T-cell (primary cell): ENCODE measurements around the gene ERP27. TPM values are rescaled to one million over a fixed set of nuclear protein-coding genes. Genes with fewer than 3 reads are reported as not detected.

Source experiments
- ATAC-seq, 4 experiments: fragments of 200-7000 bp in 3 of 4; fragments of 150-1000 bp in 1 of 4; cut with Tn5 transposase; replicated peaks in 1 of 4; 1 replicate in 3 of 4; 2 replicates in 1 of 4; pipeline ENCODE4 v1.10.0; 2021; ENCODE audit warnings: moderate library complexity in 3 of 4, mild to moderate bottlenecking in 2 of 4, moderate number of reproducible peaks in 1 of 4
- CTCF ChIA-PET, 2 donors: fragments of 300-600 bp; sonication (Branson Sonifier 250); formaldehyde crosslinking; loops; one replicate each; lab custom pipeline; 2022; ENCODE audit warnings: antibody characterized with exemption in 2 of 2; lab: Charles Lee
- POLR2A ChIA-PET, 2 donors: fragments of 300-600 bp; sonication (Branson Sonifier 250); formaldehyde crosslinking; loops; one replicate each; lab custom pipeline; 2022; ENCODE audit warnings: antibody characterized with exemption in 2 of 2; lab: Charles Lee
- DNase-seq, 35 experiments: peaks; one replicate each; pipeline versions ENCODE4 v3.0.0 to v3.0.0-alpha.2; 2013 to 2023
- H3K27ac ChIP-seq: one replicate; pipeline ENCODE4 v1.5.1; 2013; ENCODE audit warnings: low read length
- H3K27me3 ChIP-seq, 2 experiments: replicated peaks in 1 of 2; 1 replicate in 1 of 2; 2 replicates in 1 of 2; pipeline versions ENCODE4 v1.6.1 to v1.7.0; 2013; ENCODE audit warnings: low read length in 1 of 2, mixed read lengths in 1 of 2; ENCODE audit not compliant: control insufficient read depth in 2 of 2, insufficient read depth in 2 of 2; ENCODE audit errors: extremely low read depth in 1 of 2
- H3K36me3 ChIP-seq, 2 donors: 1 replicate in 1 of 2; 2 replicates in 1 of 2; pipeline versions ENCODE4 v1.6.1 to v1.7.0; 2013; ENCODE audit warnings: low read length in 1 of 2; ENCODE audit not compliant: control insufficient read depth in 2 of 2, insufficient read depth in 1 of 2; ENCODE audit errors: extremely low read depth in 1 of 2
- H3K4me1 ChIP-seq, 2 experiments: 1 replicate in 1 of 2; 2 replicates in 1 of 2; pipeline versions ENCODE4 v1.6.1 to v1.7.0; 2013; ENCODE audit warnings: low read length in 2 of 2, mixed read lengths in 1 of 2; ENCODE audit not compliant: insufficient read depth in 2 of 2, control insufficient read depth in 1 of 2; ENCODE audit errors: extremely low read depth in 1 of 2
- H3K4me3 ChIP-seq, 2 donors: 1 replicate in 1 of 2; 2 replicates in 1 of 2; pipeline versions ENCODE4 v1.5.1 to v1.7.0; 2013; ENCODE audit warnings: mild to moderate bottlenecking in 2 of 2, low read length in 1 of 2, moderate library complexity in 1 of 2; ENCODE audit not compliant: control insufficient read depth in 1 of 2; ENCODE audit errors: extremely low read depth in 1 of 2
- H3K9me3 ChIP-seq: 2 replicates; pipeline ENCODE4 v1.7.0; 2013
- H3K27ac Mint-ChIP-seq, 2 donors: one replicate each; pipeline ENCODE4 v1.8.0; 2020 to 2021; ENCODE audit warnings: mild to moderate bottlenecking in 2 of 2, mixed read lengths in 2 of 2
- H3K27me3 Mint-ChIP-seq, 2 donors: one replicate each; pipeline ENCODE4 v1.8.0; 2021 to 2022; ENCODE audit warnings: mixed read lengths in 2 of 2
- H3K36me3 Mint-ChIP-seq: one replicate; pipeline ENCODE4 v1.8.0; 2021; ENCODE audit warnings: mixed read lengths
- H3K4me1 Mint-ChIP-seq, 3 donors: one replicate each; pipeline ENCODE4 v1.8.0; 2020 to 2022; ENCODE audit warnings: mixed read lengths in 3 of 3, mild to moderate bottlenecking in 1 of 3
- H3K4me3 Mint-ChIP-seq, 3 donors: one replicate each; pipeline ENCODE4 v1.8.0; 2020 to 2022; ENCODE audit warnings: mild to moderate bottlenecking in 3 of 3, mixed read lengths in 3 of 3, moderate library complexity in 3 of 3
- H3K9me3 Mint-ChIP-seq, 3 donors: one replicate each; pipeline ENCODE4 v1.8.0; 2020 to 2022; ENCODE audit warnings: mixed read lengths in 3 of 3
- WGBS: methylation state at CpG from one replicate; pipeline ENCODE4 v1.1.5; 2013; ENCODE audit warnings: missing lambda C conversion rate; ENCODE audit not compliant: insufficient coverage; 5-methylcytosine and 5-hydroxymethylcytosine counted together
- total RNA-seq, 35 experiments: library from RNA in 6 of 35; stranded (reverse) in 6 of 35; fragments of 120-200 nt in 1 of 35; gene quantifications; one replicate each; pipeline versions ENCODE4 v1.2.1 to v1.2.4 and lab custom pipeline; 2013 to 2026

ERP27 gene
- total RNA-seq, 5 donors from 2014 or later (not counting 1 experiment from before 2014, with no cell fraction given): 11.1 to 21.8 (median 14.7) TPM

GRCh38 chr12:14868916-14869506 is 69.3 kb downstream of the ERP27 start:
- Mint-ChIP-seq H3K27ac (no peak overlapping the region), H3K36me3 (peaks cover 6% of the 10 kb centered on the region), H3K4me3 (no peak overlapping the region), H3K4me1 (no peaks in the 10 kb centered on the region), H3K27me3 (no peaks in the 10 kb centered on the region), H3K9me3 (peaks cover 0 to 5% (median 0%) of the 10 kb centered on the region in 3 donors)
- Histone ChIP-seq H3K36me3 (no peaks in the 10 kb centered on the region), H3K27ac (no peak overlapping the region), H3K4me3 (no peak overlapping the region), H3K9me3 (no peaks in the 10 kb centered on the region), H3K27me3 (peaks cover 0 to 19% of the 10 kb centered on the region in 2 experiments), H3K4me1 (no peaks in the 10 kb centered on the region)
- ATAC-seq (no peak), DNase-seq (no peak)
- ChIA-PET CTCF (interaction anchor here in 1 of 2 donors (0.7 kb wide), 1 partner anchor 21 kb away, joined by 3 read pairs; no protein-coding TSS in a partner anchor), POLR2A (no interaction called here)
- 92% methylated on average over 2 of the region's 3 CpGs for WGBS

Other genes with a start within 250 kb of the ERP27 start
- gene GUCY2C, start 241.9 kb downstream of the ERP27 start, total RNA-seq: under 1 TPM in 1 of 5 donors, not detected in 4; 0.06 TPM
- gene WBP11, start 135.1 kb downstream of the ERP27 start, total RNA-seq: 100 to 1,000 TPM in 2 of 5 donors, 10 to 100 TPM in 3; 72.6 to 122 (median 80.6) TPM
- gene C12orf60, start 134.9 kb downstream of the ERP27 start, total RNA-seq: 1 to 10 TPM in 2 of 5 donors, under 1 TPM in 2, not detected in 1; 0.50 to 1.4 (median 0.93) TPM
- not detected for gene SMCO3, start 124.4 kb downstream of the ERP27 start, total RNA-seq
- not detected for gene ART4, start 95.0 kb downstream of the ERP27 start, total RNA-seq
- 1 to 10 TPM; 1.5 to 4.0 (median 2.2) TPM for gene MGP, start 52.7 kb downstream of the ERP27 start, total RNA-seq
- 100 to 1,000 TPM; 722 to 938 (median 785) TPM for gene ARHGDIB, start 23.1 kb upstream of the ERP27 start, total RNA-seq
- gene PDE6H, start 34.5 kb upstream of the ERP27 start, total RNA-seq: not detected